DMS153 (cell line): ENCODE measurements around the gene RAB8B.

Experiments
- DNase-seq: peaks from one replicate; lab custom pipeline; 2025; lab: John Stamatoyannopoulos, UW

The RAB8B gene

GRCh38 chr15:63185206-63185605 is 4.2 kb upstream of the RAB8B start:
- no peak for DNase-seq

GRCh38 chr15:63186065-63186464 is 3.3 kb upstream of the RAB8B start:
- no peak for DNase-seq

GRCh38 chr15:63187589-63188226 is 1.7 kb upstream of the RAB8B start:
- DNase-seq: no peak

GRCh38 chr15:63188247-63188925 is 1.0 kb upstream of the RAB8B start:
- no peak for DNase-seq

- no peak for DNase-seq
These were observed 749 bp downstream of the RAB8B start for GRCh38 chr15:63189941-63190768.

GRCh38 chr15:63190769-63191649 is 1.6 kb downstream of the RAB8B start:
- no peak for DNase-seq

GRCh38 chr15:63191895-63192618 is 2.7 kb downstream of the RAB8B start:
- no peak for DNase-seq

GRCh38 chr15:63192619-63193206 is 3.3 kb downstream of the RAB8B start:
- DNase-seq: no peak

GRCh38 chr15:63194302-63194701 is 4.9 kb downstream of the RAB8B start:
- DNase-seq: no peak

- no peak for DNase-seq
These were observed 5.6 kb downstream of the RAB8B start for GRCh38 chr15:63194880-63195568.

- DNase-seq: no peak
These were observed 6.2 kb downstream of the RAB8B start for GRCh38 chr15:63195569-63196015.

GRCh38 chr15:63196842-63197241 is 7.4 kb downstream of the RAB8B start:
- DNase-seq: no peak

GRCh38 chr15:63197626-63198025 is 8.2 kb downstream of the RAB8B start:
- no peak for DNase-seq

- no peak for DNase-seq
These were observed 9.2 kb downstream of the RAB8B start for GRCh38 chr15:63198371-63199250.

GRCh38 chr15:63200464-63201249 is 11.3 kb downstream of the RAB8B start:
- no peak for DNase-seq

GRCh38 chr15:63202861-63203260 is 13.5 kb downstream of the RAB8B start:
- DNase-seq: no peak

- DNase-seq: no peak
These were observed 14.2 kb downstream of the RAB8B start for GRCh38 chr15:63203451-63204090.

- no peak for DNase-seq
These were observed 16.7 kb downstream of the RAB8B start for GRCh38 chr15:63206079-63206478.
